SK-N-SH (cell line): Measurements from ENCODE around the gene BCAS4. TPM values are rescaled to one million over a fixed set of nuclear protein-coding genes. Genes with fewer than 3 reads are reported as not detected.

Source experiments
- CTCF ChIA-PET: fragments of 300-600, 350-600 bp; formaldehyde crosslinking; extraction: SDS; loops from one replicate; lab custom pipeline; 2021; lab: Yijun Ruan, JAX
- POLR2A ChIA-PET: fragments of 350-600 bp; sonication (Branson Sonifier 250); formaldehyde crosslinking; extraction: SDS; loops from one replicate; lab custom pipeline; 2020; ENCODE audit warnings: antibody characterized with exemption, inconsistent platforms; lab: Yijun Ruan, JAX
- DNase-seq: peaks from one replicate; pipeline ENCODE4 v3.0.0; 2012
- H2AFZ ChIP-seq: fragments of 200-600 bp; sonication (generic); 2 replicates; pipeline ENCODE4 v1.8.1; 2016; ENCODE audit warnings: antibody characterized with exemption, mild to moderate bottlenecking, low read depth
- H3F3A ChIP-seq: fragments of 200-600 bp; sonication (generic); replicated peaks from 2 replicates; pipeline ENCODE3; 2016; ENCODE audit warnings: antibody characterized with exemption, mild to moderate bottlenecking; ENCODE audit not compliant: insufficient read depth
- H3K27ac ChIP-seq, 2 experiments: fragments of 200-500 bp in 1 of 2; fragments of 200-600 bp in 1 of 2; sonication (Bioruptor generic) in 1 of 2; sonication (generic), shearing (Covaris generic) in 1 of 2; 2 replicates each; pipeline versions ENCODE4 v1.5.1 to v1.6.1; 2014 to 2016; ENCODE audit warnings: low read depth in 2 of 2, inconsistent platforms in 1 of 2, low read length in 1 of 2, mild to moderate bottlenecking in 1 of 2, mixed read lengths in 1 of 2
- H3K27me3 ChIP-seq: fragments of 200-600 bp; sonication (generic), shearing (Covaris generic); 2 replicates; pipeline ENCODE4 v1.6.1; 2016; ENCODE audit warnings: mixed run types; ENCODE audit not compliant: insufficient read depth
- H3K36me3 ChIP-seq, 2 experiments: fragments of 200-500 bp in 1 of 2; fragments of 200-600 bp in 1 of 2; sonication (Bioruptor generic) in 1 of 2; sonication (generic) in 1 of 2; replicated peaks in 1 of 2; 2 replicates each; pipeline versions ENCODE3 to v1.5.1; 2014 to 2016; ENCODE audit warnings: low read length in 1 of 2, mild to moderate bottlenecking in 1 of 2; ENCODE audit not compliant: insufficient read depth in 2 of 2, control insufficient read depth in 1 of 2
- H3K4me1 ChIP-seq, 2 experiments: fragments of 200-500 bp in 1 of 2; fragments of 200-600 bp in 1 of 2; sonication (Bioruptor generic) in 1 of 2; sonication (generic), shearing (Covaris generic) in 1 of 2; 2 replicates each; pipeline versions ENCODE4 v1.5.1 to v1.6.1; 2014 to 2016; ENCODE audit warnings: low read depth in 1 of 2, low read length in 1 of 2, mixed run types in 1 of 2; ENCODE audit not compliant: insufficient read depth in 2 of 2, control insufficient read depth in 1 of 2
- H3K4me2 ChIP-seq: fragments of 200-600 bp; sonication (generic), shearing (Covaris generic); 2 replicates; pipeline ENCODE4 v1.6.1; 2017; ENCODE audit warnings: mixed run types
- H3K4me3 ChIP-seq, 2 experiments: fragments of 200-500 bp in 1 of 2; fragments of 200-600 bp in 1 of 2; sonication (Bioruptor generic) in 1 of 2; sonication (generic), shearing (Covaris generic) in 1 of 2; 2 replicates each; pipeline versions ENCODE4 v1.5.1 to v1.8.1; 2014 to 2016; ENCODE audit warnings: low read depth in 2 of 2, inconsistent platforms in 1 of 2, low read length in 1 of 2, mild to moderate bottlenecking in 1 of 2, mixed read lengths in 1 of 2, moderate library complexity in 1 of 2
- H3K79me2 ChIP-seq: fragments of 200-600 bp; sonication (generic); 2 replicates; pipeline ENCODE4 v1.8.1; 2017; ENCODE audit warnings: mild to moderate bottlenecking; ENCODE audit not compliant: insufficient read depth
- H3K9ac ChIP-seq: fragments of 200-600 bp; sonication (generic); 2 replicates; pipeline ENCODE4 v1.6.1; 2017; ENCODE audit warnings: mixed run types
- H3K9me2 ChIP-seq: fragments of 200-600 bp; sonication (generic); 2 replicates; pipeline ENCODE4 v1.6.1; 2017; ENCODE audit warnings: mixed run types
- H3K9me3 ChIP-seq: fragments of 200-600 bp; sonication (generic); 2 replicates; pipeline ENCODE4 v1.6.1; 2017; ENCODE audit warnings: mixed run types, mild to moderate bottlenecking, moderate library complexity
- H4K20me1 ChIP-seq: fragments of 200-600 bp; sonication (generic); 2 replicates; pipeline ENCODE4 v1.6.1; 2017; ENCODE audit warnings: mild to moderate bottlenecking, mixed run types; ENCODE audit not compliant: insufficient read depth
- CHD2 ChIP-seq: fragments of 150-350 bp; IDR thresholded peaks from 2 replicates; pipeline ENCODE4 v1.6.1; 2018; ENCODE audit warnings: low read length; ENCODE audit not compliant: partially characterized antibody
- ELF1 ChIP-seq: IDR thresholded peaks from 2 replicates; pipeline ENCODE4 v1.4.0; 2012
- FOXJ3 ChIP-seq: sonication (generic); formaldehyde crosslinking; IDR thresholded peaks from 2 replicates; pipeline ENCODE4 v1.5.1; 2020; ENCODE audit warnings: mild to moderate bottlenecking, missing genetic modification reagents
- GABPA ChIP-seq: IDR thresholded peaks from 2 replicates; pipeline ENCODE4 v1.4.0; 2012; ENCODE audit warnings: low read depth, mild to moderate bottlenecking
- MEF2A ChIP-seq: IDR thresholded peaks from 2 replicates; pipeline ENCODE4 v1.4.0; 2012; ENCODE audit warnings: low read depth, borderline replicate concordance
- MXI1 ChIP-seq: IDR thresholded peaks from 2 replicates; pipeline ENCODE4 v1.6.1; 2012; ENCODE audit warnings: mild to moderate bottlenecking, low read depth, low read length, improper control_type of control experiment
- NRF1 ChIP-seq: IDR thresholded peaks from 2 replicates; pipeline ENCODE4 v1.6.1; 2012; ENCODE audit warnings: low read depth, mild to moderate bottlenecking, low read length
- POLR2AphosphoS5 ChIP-seq: IDR thresholded peaks from 2 replicates; pipeline ENCODE4 v1.6.1; 2012; ENCODE audit warnings: low read depth, low read length
- RAD21 ChIP-seq: IDR thresholded peaks from 2 replicates; pipeline ENCODE4 v1.6.1; 2012; ENCODE audit warnings: mild to moderate bottlenecking, low read length
- RCOR1 ChIP-seq: fragments of 150-350 bp; IDR thresholded peaks from 2 replicates; pipeline ENCODE4 v1.6.1; 2017; ENCODE audit warnings: antibody characterized with exemption, low read length
- RXRA ChIP-seq: IDR thresholded peaks from 2 replicates; pipeline ENCODE4 v1.4.0; 2012; ENCODE audit warnings: low read depth, mild to moderate bottlenecking, borderline replicate concordance
- SIN3A ChIP-seq: IDR thresholded peaks from 2 replicates; pipeline ENCODE4 v1.6.1; 2012; ENCODE audit warnings: low read depth, mild to moderate bottlenecking, low read length, moderate library complexity, borderline replicate concordance
- SMC3 ChIP-seq: IDR thresholded peaks from 2 replicates; pipeline ENCODE4 v1.6.1; 2012; ENCODE audit warnings: low read depth, low read length, improper control_type of control experiment
- WGBS: methylation state at CpG from one replicate; pipeline ENCODE4 v1.1.6; 2017; ENCODE audit warnings: low lambda C conversion rate; 5-methylcytosine and 5-hydroxymethylcytosine counted together
- polyA plus RNA-seq, 3 experiments: library from polyadenylated mRNA; depleted of rRNA; stranded (reverse); fragments of >200 nt; gene quantifications; 2 replicates each; pipeline ENCODE4 v1.2.3, GENCODE V29; 2012
- small RNA-seq, 7 experiments: library from RNA; depleted of rRNA; stranded (forward); fragments of <200 nt; gene quantifications; one replicate each; pipeline ENCODE3, GENCODE V24; 2012
- TF ChIP-seq, protein P1 (sequence below): IDR thresholded peaks from 2 replicates; pipeline ENCODE4 v1.4.0; 2012; ENCODE audit warnings: low read depth, borderline replicate concordance
- TF ChIP-seq, protein P2 (sequence below): IDR thresholded peaks from 2 replicates; pipeline ENCODE4 v1.6.1; 2012; ENCODE audit warnings: mild to moderate bottlenecking, low read depth, low read length, moderate library complexity
- TF ChIP-seq, protein P3 (sequence below): IDR thresholded peaks from 2 replicates; pipeline ENCODE4; 2012
- TF ChIP-seq, protein P4 (sequence below): IDR thresholded peaks from 2 replicates; pipeline ENCODE4 v1.4.0; 2012; ENCODE audit warnings: low read depth

The BCAS4 gene
- polyA plus RNA-seq, 1 of the 3 experiments (the other 2 are of a cell fraction) = 43.8 TPM

DNA sequence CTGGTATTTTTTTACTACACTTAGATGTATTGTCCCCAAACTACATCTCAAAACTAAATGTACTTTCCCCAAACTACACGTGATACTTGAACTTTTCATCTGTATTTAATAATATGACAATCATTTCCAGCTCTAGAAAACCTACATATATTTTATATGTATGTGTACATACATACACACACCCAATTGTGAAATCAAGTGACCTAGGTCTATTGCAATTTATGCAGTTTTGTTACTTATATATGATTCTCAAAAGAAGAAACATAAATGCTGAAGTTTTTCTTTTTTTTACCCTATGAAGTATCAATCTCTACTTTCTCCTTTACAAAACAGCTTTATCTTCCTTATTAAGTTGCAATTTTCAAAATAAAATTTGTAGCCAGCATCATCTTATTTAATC, 131.7 kb downstream of the BCAS4 start:
- WGBS = 90% methylated on average over 1 of the region's 1 CpG
- Histone ChIP-seq H2AFZ (no peak overlapping the region), H3K4me2 (no peak overlapping the region), H3K79me2 (peaks cover 91% of the 10 kb centered on the region), H3K9ac (no peak overlapping the region), H3K4me3 (no peak overlapping the region), H3K27me3 (no peaks in the 10 kb centered on the region), H3K36me3 (peaks cover 46 to 54% of the 10 kb centered on the region in 2 experiments), H3K9me3 (no peaks in the 10 kb centered on the region), H3F3A (peaks cover 12% of the 10 kb centered on the region), H4K20me1 (peaks cover 77% of the 10 kb centered on the region), H3K4me1 (peaks cover 20 to 24% of the 10 kb centered on the region in 2 experiments; a peak in 3 of 4 replicates), H3K9me2 (no peaks in the 10 kb centered on the region), H3K27ac (no peak overlapping the region)
- no peak for DNase-seq
- ChIA-PET CTCF (interaction anchor here (6.3 to 16.1 kb wide), 2 partner anchors 14 to 135 kb away, joined by 137 to 340 read pairs; partner anchors contain the start of gene BCAS4), POLR2A (no interaction called here)
- TF ChIP-seq MXI1 = no peak
- TF ChIP-seq, protein P1, sequence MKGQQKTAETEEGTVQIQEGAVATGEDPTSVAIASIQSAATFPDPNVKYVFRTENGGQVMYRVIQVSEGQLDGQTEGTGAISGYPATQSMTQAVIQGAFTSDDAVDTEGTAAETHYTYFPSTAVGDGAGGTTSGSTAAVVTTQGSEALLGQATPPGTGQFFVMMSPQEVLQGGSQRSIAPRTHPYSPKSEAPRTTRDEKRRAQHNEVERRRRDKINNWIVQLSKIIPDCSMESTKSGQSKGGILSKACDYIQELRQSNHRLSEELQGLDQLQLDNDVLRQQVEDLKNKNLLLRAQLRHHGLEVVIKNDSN = no peak
- TF ChIP-seq ELF1 = no peak
- TF ChIP-seq, protein P2, sequence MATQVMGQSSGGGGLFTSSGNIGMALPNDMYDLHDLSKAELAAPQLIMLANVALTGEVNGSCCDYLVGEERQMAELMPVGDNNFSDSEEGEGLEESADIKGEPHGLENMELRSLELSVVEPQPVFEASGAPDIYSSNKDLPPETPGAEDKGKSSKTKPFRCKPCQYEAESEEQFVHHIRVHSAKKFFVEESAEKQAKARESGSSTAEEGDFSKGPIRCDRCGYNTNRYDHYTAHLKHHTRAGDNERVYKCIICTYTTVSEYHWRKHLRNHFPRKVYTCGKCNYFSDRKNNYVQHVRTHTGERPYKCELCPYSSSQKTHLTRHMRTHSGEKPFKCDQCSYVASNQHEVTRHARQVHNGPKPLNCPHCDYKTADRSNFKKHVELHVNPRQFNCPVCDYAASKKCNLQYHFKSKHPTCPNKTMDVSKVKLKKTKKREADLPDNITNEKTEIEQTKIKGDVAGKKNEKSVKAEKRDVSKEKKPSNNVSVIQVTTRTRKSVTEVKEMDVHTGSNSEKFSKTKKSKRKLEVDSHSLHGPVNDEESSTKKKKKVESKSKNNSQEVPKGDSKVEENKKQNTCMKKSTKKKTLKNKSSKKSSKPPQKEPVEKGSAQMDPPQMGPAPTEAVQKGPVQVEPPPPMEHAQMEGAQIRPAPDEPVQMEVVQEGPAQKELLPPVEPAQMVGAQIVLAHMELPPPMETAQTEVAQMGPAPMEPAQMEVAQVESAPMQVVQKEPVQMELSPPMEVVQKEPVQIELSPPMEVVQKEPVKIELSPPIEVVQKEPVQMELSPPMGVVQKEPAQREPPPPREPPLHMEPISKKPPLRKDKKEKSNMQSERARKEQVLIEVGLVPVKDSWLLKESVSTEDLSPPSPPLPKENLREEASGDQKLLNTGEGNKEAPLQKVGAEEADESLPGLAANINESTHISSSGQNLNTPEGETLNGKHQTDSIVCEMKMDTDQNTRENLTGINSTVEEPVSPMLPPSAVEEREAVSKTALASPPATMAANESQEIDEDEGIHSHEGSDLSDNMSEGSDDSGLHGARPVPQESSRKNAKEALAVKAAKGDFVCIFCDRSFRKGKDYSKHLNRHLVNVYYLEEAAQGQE = no peak
- TF ChIP-seq, protein P3, sequence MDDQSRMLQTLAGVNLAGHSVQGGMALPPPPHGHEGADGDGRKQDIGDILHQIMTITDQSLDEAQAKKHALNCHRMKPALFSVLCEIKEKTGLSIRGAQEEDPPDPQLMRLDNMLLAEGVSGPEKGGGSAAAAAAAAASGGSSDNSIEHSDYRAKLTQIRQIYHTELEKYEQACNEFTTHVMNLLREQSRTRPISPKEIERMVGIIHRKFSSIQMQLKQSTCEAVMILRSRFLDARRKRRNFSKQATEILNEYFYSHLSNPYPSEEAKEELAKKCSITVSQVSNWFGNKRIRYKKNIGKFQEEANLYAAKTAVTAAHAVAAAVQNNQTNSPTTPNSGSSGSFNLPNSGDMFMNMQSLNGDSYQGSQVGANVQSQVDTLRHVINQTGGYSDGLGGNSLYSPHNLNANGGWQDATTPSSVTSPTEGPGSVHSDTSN = no peak
- no peak for TF ChIP-seq NRF1
- no peak for TF ChIP-seq RAD21
- TF ChIP-seq CHD2 = no peak
- no peak for TF ChIP-seq SMC3
- TF ChIP-seq RCOR1 = no peak
- no peak for TF ChIP-seq GABPA
- no peak for TF ChIP-seq SIN3A
- TF ChIP-seq RXRA = no peak
- no peak for TF ChIP-seq FOXJ3 (CRISPR knock-in tag)
- no peak for TF ChIP-seq POLR2AphosphoS5
- TF ChIP-seq MEF2A = no peak
- TF ChIP-seq, protein P4, sequence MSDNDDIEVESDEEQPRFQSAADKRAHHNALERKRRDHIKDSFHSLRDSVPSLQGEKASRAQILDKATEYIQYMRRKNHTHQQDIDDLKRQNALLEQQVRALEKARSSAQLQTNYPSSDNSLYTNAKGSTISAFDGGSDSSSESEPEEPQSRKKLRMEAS = no peak

Small RNA genes within 50 kb of the gene (small RNA-seq; reads per million reads assigned to genes)
- 0 reads per million in 7 experiments for gene TMSB4XP6

Other genes with a start within 250 kb of the BCAS4 start
- gene RIPOR3, start 103.5 kb upstream of the BCAS4 start, polyA plus RNA-seq (2012; rRNA removed) = 1.0 and 1.2 TPM in 2 replicates
- gene PARD6B, start 63.5 kb upstream of the BCAS4 start, polyA plus RNA-seq (2012; rRNA removed) = 0.49 and 0.57 TPM in 2 replicates
- 13.3 TPM in 2 replicates for gene ADNP, start 136.4 kb downstream of the BCAS4 start, polyA plus RNA-seq (2012; rRNA removed)
- 72.1 and 109 TPM in 2 replicates for gene DPM1, start 163.5 kb downstream of the BCAS4 start, polyA plus RNA-seq (2012; rRNA removed)
- 4.0 and 4.4 TPM in 2 replicates for gene MOCS3, start 163.8 kb downstream of the BCAS4 start, polyA plus RNA-seq (2012; rRNA removed)
- 11.2 and 13.8 TPM in 2 replicates for gene KCNG1, start 228.0 kb downstream of the BCAS4 start, polyA plus RNA-seq (2012; rRNA removed)